SKM-1 (cell line): ENCODE data around the gene PIGC.
"Not testable (repeated sequence)": the region's sequence is repeated elsewhere in the genome, so short reads cannot be mapped to it uniquely, and the experiment has no call there.

Experiments
- DNase-seq: peaks from one replicate; lab custom pipeline; 2025; ENCODE audit not compliant: unreplicated experiment; lab: John Stamatoyannopoulos, UW

The PIGC gene

GRCh38 chr1:172467446-172467845 lies 23.6 kb upstream of the PIGC start:
- no peak for DNase-seq

GRCh38 chr1:172466795-172467407 lies 23.0 kb upstream of the PIGC start:
- no peak for DNase-seq

DNA sequence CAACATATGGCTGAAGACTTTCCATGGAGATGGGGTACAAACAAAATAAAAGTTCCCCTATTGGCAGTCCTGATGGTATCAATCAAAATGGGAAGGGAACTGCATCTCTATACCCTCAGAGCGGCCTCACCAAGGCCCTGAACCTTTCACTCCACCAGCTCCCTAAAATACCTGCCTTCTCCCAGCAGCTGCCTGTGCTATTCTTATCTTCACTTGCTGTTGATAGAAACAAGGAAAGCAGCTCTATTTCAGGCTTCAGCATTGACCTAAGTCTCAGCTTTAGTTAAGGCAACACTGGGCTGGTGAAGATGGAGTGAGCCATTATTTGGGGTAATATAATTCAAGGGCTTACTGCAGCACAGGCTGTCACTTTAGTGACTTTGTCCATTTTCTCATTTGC lies 21.7 kb upstream of the PIGC start:
- DNase-seq, result no peak

- no peak for DNase-seq
These were observed 17.0 kb upstream of the PIGC start for GRCh38 chr1:172460887-172461315.

- DNase-seq, result no peak
These were observed 16.3 kb upstream of the PIGC start for GRCh38 chr1:172460177-172460576.

DNA sequence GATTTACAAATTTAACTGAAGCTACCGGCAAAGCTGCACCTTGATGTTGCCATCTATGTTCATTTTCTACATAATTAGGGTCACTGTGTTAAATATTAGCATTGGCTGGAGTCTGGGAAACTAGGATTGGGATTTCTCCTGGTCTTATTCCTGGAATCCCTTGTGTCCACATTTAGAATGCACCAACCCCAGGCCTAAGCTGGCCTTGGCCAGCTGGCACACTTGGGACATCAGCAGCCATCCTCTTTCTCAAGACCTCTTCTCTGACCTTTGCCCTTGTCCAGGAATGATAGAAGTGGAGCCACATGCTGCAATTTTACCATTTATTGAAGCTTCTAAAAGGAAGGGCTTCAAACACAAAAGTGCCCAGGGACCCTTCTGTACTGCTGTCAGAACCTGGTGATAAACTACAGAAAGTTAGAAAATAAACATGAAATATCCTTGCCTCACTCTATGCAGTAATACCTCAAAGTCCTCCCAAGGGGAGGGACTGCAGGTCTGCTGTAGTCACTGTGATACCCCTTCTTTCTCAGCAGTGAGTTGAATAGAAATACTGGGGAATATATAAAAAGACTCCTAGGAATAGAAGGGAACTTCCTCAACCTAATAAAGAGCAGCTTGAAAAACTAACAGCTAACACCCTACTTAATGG lies 13.7 kb upstream of the PIGC start:
- no peak for DNase-seq

DNA sequence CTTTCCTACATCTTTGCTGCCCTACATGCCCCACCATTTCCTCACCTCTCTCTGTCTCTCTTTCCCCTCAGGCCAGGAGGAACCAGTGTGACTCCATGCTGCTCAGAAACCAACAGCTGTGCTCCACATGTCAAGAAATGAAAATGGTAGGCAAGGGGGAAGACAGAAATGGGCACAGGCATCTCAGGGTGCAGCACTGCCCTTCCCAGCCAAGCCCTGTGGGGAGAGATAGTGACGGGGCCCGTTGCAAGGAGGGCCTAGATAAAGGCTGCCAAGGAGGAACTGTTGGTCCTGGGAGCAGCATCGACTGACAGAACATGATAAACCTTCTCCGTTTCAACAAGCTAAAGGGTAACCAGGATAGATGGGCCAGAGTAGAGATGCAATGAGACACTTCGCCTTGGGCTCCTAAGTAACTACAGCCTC lies 12.5 kb upstream of the PIGC start:
- no peak for DNase-seq

- DNase-seq, result no peak
These were observed 11.6 kb upstream of the PIGC start for GRCh38 chr1:172455451-172455850.

- DNase-seq, result no peak
These were observed 9.7 kb upstream of the PIGC start for GRCh38 chr1:172453607-172454006.

DNA sequence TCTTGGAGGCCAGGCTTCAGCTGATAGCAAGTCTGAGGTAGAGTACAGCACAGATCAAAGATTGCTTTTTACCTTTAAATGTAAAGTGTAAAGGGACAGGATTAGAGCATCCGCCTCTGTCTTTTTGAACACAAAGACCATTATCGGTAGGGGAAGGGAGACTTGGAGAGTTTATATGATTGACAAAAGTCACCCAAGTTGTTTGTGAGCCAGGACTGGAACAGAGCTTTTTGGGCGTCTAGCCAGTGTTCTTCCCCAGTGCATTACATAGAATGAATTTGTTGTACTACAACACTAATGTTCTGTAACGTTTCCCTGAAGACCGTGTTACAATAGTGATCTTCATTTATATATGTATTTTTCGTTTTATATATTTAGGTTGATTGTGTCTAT lies 9.3 kb upstream of the PIGC start:
- no peak for DNase-seq

DNA sequence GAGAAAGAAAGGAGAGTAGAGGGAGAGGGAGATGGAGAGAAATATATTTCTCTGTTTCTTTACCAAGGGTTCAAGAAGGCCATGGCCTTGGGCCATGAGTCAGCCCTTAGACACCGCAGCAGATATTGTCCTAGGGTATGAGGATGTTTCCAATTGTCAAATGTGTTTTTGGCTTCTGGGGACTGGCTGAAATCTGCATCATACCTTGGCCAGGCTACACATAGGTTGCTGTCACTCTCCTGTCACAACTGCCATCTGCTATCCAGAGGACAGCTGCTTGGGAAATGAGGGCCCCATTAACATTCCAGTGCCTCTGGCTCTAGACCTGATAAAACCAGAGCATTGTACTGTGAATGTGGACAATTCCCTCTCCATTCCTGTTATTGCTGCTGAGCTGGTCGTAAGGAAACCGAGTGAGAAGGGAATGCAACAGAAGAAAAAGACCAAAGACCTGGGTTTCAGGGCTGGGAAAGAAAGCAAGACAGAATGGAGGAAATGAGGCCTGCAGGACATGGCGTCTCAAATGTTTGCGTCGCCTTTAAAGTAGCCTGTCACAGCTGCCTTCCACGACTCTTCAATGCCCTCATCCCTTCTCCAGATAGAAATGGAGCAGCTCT lies 8.8 kb upstream of the PIGC start:
- DNase-seq, result no peak

- DNase-seq, result no peak
These were observed 7.2 kb upstream of the PIGC start for GRCh38 chr1:172451002-172451443.

DNA sequence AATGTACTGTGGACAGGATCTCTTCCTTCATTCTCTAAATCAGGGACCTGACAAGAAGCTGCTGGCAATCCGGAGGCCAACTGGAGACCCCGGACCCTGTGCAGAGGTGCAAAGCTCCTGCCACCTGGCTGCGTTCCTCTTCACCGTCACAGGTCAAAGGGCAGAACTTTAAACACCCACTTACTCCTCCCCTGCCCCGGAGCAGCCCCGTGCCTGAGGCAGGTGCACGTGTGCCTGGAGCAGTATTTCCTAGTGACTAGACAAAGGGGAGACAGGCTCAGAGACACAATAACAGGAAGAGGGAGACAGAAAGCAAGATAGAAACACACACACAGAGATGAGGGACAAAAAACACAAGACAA lies 6.6 kb upstream of the PIGC start:
- DNase-seq, result no peak

DNA sequence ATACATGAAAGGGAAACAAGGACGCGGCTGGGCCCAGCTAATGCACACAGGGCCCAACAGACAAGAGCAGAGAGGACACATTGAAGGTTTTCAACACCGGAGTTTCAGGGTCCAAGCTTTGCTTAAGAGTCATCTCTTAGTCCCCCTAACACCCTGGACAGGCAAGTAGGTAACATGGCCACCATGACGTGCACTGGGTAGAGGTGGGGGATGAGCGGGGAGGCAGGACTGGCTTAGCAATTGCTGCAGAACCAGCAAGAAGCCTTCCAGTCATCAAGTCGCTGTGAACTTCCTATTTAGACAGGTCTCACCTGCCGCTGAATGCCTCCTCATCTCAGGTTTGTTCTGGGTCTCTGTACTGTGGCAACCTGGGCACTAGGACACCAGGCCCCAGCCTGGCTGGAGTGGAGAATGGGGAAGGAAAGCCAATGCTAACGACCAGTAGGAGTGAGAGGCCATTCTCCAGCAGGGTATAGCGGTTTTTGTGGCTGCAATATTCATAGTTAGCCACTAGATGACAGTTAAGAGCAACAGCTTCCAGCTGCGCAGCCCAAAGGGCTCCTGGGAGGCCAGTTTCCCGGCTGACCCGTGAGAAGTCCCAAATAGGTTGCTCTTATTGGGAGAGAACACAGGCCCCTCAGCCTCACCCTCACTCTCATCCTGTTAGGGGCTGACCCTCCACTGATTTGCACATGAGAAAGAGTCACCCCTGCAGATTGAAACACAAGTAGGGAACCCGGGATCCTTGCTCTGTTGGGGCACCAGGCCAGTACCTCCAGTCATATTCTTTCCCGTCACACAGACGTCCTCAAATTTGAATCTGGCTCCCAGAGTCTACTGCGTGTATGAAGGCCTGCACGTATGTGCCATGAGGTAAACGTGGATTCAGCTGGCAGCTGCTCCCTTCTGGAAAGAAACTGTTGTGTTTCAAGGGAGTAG lies 6.0 kb upstream of the PIGC start:
- DNase-seq, result peak; percentile 90

GRCh38 chr1:172448995-172449584 lies 5.2 kb upstream of the PIGC start:
- peak; percentile 34 for DNase-seq

GRCh38 chr1:172447641-172448040 lies 3.8 kb upstream of the PIGC start:
- DNase-seq, result peak; percentile 75

- no peak for DNase-seq
These were observed 2.7 kb upstream of the PIGC start for GRCh38 chr1:172446547-172446946.

DNA sequence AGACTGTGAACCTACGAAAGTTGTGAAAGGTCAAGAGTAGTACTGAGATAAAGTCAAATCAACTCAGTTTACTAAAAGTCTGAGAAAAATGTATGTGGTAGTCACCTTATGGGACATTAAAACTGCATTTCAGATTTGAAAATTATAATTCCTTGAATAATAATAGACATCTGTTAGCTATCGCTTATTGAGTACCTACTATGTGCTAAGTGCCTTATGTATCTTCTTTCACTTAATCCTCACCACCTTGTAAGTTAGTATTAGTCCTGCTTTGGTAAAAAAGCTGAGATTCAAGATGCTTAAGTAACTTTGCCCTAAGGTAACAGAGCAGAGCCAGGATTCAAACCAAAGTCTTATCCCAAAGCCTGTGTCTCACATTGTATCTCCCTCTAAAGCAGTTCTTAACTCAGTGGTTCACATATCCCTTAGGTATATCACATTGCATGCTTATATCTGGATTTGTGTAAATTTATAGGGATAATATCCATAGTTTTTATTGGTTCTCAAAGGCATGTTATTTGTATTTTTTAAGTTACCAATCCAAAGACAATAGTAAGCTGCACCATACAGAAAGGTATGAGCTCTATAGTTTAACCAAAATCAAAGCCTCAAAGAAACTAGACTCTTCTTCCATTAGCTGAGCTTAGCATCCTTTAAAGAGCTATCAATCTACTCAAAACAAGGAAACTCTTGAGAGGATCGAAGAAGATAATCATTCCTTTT lies 865 bp downstream of the PIGC start:
- no peak for DNase-seq

DNA sequence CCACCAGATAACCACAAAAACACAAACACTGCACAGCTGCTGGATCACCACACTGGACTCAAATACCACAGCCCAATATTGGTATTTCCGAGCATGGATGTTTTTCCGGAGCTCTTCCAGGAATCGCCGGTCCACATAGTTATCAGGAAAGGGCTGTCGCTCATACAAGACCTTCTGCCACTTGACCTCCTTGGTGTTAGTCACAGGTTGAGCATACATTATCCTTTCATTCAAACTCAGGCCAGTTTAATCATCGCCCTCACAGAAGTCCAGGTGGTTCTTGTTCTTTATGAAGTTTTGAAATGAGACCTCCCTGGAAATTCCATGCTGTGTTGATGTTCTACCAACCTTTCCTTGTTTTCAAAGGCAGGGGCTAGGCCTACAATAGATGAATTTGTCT lies 1.5 kb downstream of the PIGC start:
- no peak for DNase-seq

DNA sequence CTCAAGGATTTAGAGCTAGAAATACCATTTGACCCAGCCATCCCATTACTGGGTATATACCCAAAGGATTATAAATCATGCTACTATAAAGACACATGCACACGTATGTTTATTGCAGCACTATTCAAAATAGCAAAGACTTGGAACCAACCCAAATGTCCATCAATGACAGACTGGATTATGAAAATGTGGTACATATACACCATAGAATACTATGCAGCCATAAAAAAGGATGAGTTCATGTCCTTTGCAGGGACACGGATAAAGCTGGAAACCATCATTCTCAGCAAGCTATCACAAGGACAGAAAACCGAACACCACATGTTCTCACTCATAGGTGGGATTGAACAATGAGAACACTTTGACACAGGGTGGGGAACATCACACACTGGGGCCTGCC lies 6.7 kb downstream of the PIGC start:
- not testable (repeated sequence) for DNase-seq
